Kidney epithelial cell (primary cell): Measurements from ENCODE around the gene VPREB1. TPM values are rescaled to one million over a fixed set of nuclear protein-coding genes. Genes with fewer than 3 reads are reported as not detected.

ENCODE experiments used
- DNase-seq: peaks from one replicate; pipeline ENCODE4 v3.0.0-alpha.2; 2010; ENCODE audit warnings: low read depth
- H3K27me3 ChIP-seq: 2 replicates; pipeline ENCODE4 v1.6.0; 2011; ENCODE audit warnings: low read length; ENCODE audit not compliant: control insufficient read depth, insufficient read depth
- H3K36me3 ChIP-seq: 2 replicates; pipeline ENCODE4 v1.5.1; 2011; ENCODE audit warnings: low read length; ENCODE audit not compliant: control insufficient read depth, insufficient read depth
- H3K4me3 ChIP-seq: 2 replicates; pipeline ENCODE4 v1.5.1; 2011; ENCODE audit warnings: low read depth, mild to moderate bottlenecking, control low read depth, low read length
- total RNA-seq: library from RNA; depleted of rRNA; stranded (reverse); fragments of >200 nt; gene quantifications from 2 replicates; pipeline ENCODE4 v1.2.3, GENCODE V29; 2015
- TF ChIP-seq, protein P1 (sequence below): IDR thresholded peaks from 2 replicates; pipeline ENCODE4 v1.5.1; 2011; ENCODE audit warnings: mild to moderate bottlenecking, moderate library complexity, low read length, control low read depth, inconsistent platforms; ENCODE audit not compliant: insufficient read depth, poor library complexity, severe bottlenecking

Gene VPREB1, protein sequence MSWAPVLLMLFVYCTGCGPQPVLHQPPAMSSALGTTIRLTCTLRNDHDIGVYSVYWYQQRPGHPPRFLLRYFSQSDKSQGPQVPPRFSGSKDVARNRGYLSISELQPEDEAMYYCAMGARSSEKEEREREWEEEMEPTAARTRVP
- total RNA-seq, result not detected in 2 replicates

DNA sequence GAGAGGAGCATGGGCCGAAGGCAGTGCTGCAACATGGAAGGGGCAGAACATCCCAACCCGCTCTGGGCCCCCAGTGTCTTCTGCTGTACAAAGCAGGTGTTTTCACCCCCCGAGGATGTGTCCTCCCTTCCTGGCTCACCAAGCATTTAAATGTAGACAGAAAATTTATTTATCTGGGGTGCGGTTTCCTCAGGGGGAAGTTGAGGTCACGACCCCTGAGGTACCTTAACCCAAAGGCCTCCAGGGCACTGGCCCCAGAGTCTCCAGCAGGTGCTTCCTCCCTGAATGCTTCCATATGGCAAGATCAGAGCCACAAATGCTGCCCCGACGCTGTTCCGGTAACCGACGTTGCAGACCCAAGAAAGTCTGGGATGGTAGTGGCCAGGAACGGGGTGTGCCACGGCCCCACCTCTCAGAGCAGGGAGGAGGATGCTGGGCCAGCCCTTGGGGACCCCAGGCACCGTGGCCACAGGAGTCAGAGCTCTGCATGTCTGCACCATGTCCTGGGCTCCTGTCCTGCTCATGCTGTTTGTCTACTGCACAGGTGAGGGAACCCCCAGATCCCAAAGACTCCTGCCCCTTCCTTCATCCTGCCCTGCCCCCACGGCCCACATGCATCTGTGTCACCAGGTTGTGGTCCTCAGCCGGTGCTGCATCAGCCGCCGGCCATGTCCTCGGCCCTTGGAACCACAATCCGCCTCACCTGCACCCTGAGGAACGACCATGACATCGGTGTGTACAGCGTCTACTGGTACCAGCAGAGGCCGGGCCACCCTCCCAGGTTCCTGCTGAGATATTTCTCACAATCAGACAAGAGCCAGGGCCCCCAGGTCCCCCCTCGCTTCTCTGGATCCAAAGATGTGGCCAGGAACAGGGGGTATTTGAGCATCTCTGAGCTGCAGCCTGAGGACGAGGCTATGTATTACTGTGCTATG lies at the start of gene VPREB1:
Gene VPREB1 (plus strand): TSS at position 471 of the 935 bp plus-strand sequence. CDS start 28 bp downstream, at position 499.
- Histone ChIP-seq H3K4me3 (no peak within 1 kb of the TSS), H3K36me3 (no peaks in the 10 kb centered on the region), H3K27me3 (peaks cover 3% of the 10 kb centered on the region)
- TF ChIP-seq, protein P1, sequence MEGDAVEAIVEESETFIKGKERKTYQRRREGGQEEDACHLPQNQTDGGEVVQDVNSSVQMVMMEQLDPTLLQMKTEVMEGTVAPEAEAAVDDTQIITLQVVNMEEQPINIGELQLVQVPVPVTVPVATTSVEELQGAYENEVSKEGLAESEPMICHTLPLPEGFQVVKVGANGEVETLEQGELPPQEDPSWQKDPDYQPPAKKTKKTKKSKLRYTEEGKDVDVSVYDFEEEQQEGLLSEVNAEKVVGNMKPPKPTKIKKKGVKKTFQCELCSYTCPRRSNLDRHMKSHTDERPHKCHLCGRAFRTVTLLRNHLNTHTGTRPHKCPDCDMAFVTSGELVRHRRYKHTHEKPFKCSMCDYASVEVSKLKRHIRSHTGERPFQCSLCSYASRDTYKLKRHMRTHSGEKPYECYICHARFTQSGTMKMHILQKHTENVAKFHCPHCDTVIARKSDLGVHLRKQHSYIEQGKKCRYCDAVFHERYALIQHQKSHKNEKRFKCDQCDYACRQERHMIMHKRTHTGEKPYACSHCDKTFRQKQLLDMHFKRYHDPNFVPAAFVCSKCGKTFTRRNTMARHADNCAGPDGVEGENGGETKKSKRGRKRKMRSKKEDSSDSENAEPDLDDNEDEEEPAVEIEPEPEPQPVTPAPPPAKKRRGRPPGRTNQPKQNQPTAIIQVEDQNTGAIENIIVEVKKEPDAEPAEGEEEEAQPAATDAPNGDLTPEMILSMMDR, result no peak
- DNase-seq, result no peak

DNA sequence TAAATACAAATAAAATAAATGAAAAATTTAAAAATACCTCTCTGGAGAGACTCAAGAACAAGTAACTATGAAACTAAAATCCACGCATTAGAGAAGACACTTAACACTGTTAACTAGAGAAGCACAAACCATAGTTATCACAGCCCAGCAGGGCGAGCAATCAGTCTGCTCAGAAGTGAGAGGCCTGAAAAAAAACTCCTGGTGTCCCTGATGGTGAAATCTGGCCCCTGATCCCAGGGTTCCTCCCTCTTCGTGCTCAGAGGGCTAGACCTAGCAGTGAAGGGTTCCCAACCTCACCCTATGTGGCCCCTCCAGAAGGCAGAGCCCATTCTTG lies 49.7 kb upstream of the VPREB1 start:
- Histone ChIP-seq H3K4me3 (no peak overlapping the region), H3K27me3 (peaks cover 13% of the 10 kb centered on the region), H3K36me3 (no peaks in the 10 kb centered on the region)
- no peak for DNase-seq
- TF ChIP-seq, protein P1, result no peak

DNA sequence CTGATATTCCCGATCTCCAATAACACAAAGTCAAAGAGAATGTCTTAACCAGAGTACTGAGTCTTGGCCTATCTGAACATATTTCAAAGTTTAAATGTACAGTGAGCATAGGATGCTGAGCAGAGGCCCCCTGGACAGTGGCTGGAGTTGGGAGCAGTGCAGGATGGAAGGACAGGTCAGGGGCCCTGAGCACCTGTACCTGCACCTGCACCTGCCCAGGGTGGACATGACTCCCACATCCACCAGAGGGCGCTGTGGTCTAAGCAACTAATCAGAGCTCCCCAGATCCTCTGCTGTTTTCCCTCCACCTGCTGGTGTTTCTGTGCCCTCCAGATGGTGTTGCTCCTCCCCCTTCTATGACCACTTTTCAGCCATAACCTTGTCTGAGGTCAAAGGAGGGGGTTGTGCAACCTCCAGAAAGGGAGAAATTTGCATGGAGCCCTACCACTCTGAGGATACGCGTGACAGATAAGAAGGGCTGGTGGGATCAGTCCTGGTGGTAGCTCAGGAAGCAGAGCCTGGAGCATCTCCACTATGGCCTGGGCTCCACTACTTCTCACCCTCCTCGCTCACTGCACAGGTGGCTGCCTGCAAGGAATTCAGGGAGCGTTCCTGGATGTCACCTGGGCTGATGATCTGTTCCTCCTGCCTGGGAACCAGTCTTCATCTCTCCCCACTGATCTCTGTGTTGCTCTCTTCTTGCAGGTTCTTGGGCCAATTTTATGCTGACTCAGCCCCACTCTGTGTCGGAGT lies 49.1 kb upstream of the VPREB1 start:
- H3K36me3 ChIP-seq, result no peaks in the 10 kb centered on the region
- peak; percentile 38 for DNase-seq
- peaks cover 13% of the 10 kb centered on the region for H3K27me3 ChIP-seq
- TF ChIP-seq, protein P1, result peak; percentile 94
- no peak overlapping the region for H3K4me3 ChIP-seq

DNA sequence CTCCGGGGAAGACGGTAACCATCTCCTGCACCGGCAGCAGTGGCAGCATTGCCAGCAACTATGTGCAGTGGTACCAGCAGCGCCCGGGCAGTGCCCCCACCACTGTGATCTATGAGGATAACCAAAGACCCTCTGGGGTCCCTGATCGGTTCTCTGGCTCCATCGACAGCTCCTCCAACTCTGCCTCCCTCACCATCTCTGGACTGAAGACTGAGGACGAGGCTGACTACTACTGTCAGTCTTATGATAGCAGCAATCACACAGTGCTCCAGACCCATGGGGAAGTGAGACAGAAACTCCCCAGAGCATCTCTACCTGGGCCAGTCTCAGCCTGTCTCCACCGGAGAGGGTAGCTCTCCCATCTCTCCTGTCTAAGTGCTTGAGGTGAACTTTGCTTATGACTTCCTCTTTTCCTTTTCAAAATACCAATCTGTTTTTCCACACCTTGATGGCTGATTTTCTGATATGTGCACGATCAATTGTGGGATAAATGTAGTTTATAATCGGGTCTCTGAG lies 48.5 kb upstream of the VPREB1 start:
- no peak for DNase-seq
- H3K27me3 ChIP-seq, result peaks cover 13% of the 10 kb centered on the region
- H3K36me3 ChIP-seq, result no peaks in the 10 kb centered on the region
- TF ChIP-seq, protein P1, result no peak
- no peak overlapping the region for H3K4me3 ChIP-seq

DNA sequence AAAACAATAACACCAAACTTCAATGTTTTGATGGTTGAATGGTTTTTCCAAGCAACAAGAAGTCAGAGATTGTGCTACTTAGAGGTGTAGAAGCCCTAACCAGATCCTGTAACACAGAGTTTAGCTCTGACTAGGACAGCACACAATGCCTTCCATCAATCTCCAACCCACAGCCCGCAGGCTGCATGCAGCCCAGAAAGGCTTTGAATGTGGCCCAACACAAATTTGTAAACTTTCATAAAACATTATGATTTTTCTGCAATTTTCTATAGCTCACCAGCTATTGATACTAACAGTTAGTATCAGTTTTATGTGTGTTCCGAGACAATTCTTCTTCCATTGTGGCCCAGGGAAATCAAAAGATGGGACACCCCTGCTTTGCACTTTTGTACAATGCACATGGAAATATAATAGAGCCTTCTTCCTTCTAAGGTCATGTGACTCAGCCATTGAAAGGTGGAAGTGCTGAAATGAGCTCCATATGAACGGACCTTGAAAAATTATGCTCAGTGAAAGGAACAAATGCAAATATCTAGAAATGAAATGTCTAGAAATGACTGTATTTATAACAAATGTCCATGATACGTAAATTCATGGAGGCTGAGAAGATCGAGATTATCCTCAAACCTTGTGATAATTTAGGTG lies 47.6 kb upstream of the VPREB1 start:
- Histone ChIP-seq H3K4me3 (no peak overlapping the region), H3K27me3 (peaks cover 17% of the 10 kb centered on the region), H3K36me3 (no peaks in the 10 kb centered on the region)
- TF ChIP-seq, protein P1, result no peak
- no peak for DNase-seq
